H9 (cell line): ENCODE data around the gene NMS. TPM values are rescaled to one million over a fixed set of nuclear protein-coding genes. Genes with fewer than 3 reads are reported as not detected.

Experiments used
- DNase-seq: peaks from one replicate; pipeline ENCODE4 v3.0.0-alpha.2; 2017
- H2AFZ ChIP-seq: one replicate; pipeline ENCODE4 v1.6.1; 2013; ENCODE audit warnings: mild to moderate bottlenecking, low read length, control low read depth, moderate library complexity
- H2AK5ac ChIP-seq: 2 replicates; pipeline ENCODE4 v1.6.1; 2013; ENCODE audit warnings: low read length, control low read depth, mixed read lengths; ENCODE audit not compliant: insufficient read length
- H2BK120ac ChIP-seq: one replicate; pipeline ENCODE4 v1.6.1; 2013; ENCODE audit warnings: low read depth, mild to moderate bottlenecking, low read length, control low read depth, inconsistent platforms; ENCODE audit not compliant: poor library complexity, severe bottlenecking
- H2BK12ac ChIP-seq: 2 replicates; pipeline ENCODE4 v1.6.1; 2013; ENCODE audit warnings: low read length, control low read depth, mixed read lengths, low read depth; ENCODE audit not compliant: insufficient read length
- H2BK15ac ChIP-seq: 2 replicates; pipeline ENCODE4 v1.6.1; 2013; ENCODE audit warnings: low read depth, low read length, control low read depth
- H2BK20ac ChIP-seq: one replicate; pipeline ENCODE4 v1.6.1; 2013; ENCODE audit warnings: low read depth, mild to moderate bottlenecking, low read length, control low read depth, inconsistent platforms; ENCODE audit not compliant: poor library complexity, severe bottlenecking
- H2BK5ac ChIP-seq: 2 replicates; pipeline ENCODE4 v1.6.1; 2013; ENCODE audit warnings: low read length, control low read depth, mixed read lengths; ENCODE audit not compliant: insufficient read length
- H3K14ac ChIP-seq: 2 replicates; pipeline ENCODE4 v1.6.1; 2013; ENCODE audit warnings: low read length, control low read depth; ENCODE audit not compliant: insufficient read depth
- H3K18ac ChIP-seq: 2 replicates; pipeline ENCODE4 v1.6.1; 2013; ENCODE audit warnings: low read depth, mild to moderate bottlenecking, mixed read lengths, low read length, control low read depth; ENCODE audit not compliant: insufficient read length
- H3K23ac ChIP-seq: 2 replicates; pipeline ENCODE4 v1.6.1; 2013; ENCODE audit warnings: low read length, control low read depth, mixed read lengths, low read depth; ENCODE audit not compliant: insufficient read length
- H3K23me2 ChIP-seq: 2 replicates; pipeline ENCODE4 v1.6.1; 2013; ENCODE audit warnings: low read depth, mild to moderate bottlenecking, mixed read lengths, low read length, control low read depth; ENCODE audit not compliant: insufficient read length, poor library complexity, severe bottlenecking
- H3K27ac ChIP-seq: 2 replicates; pipeline ENCODE4 v1.5.1; 2013; ENCODE audit warnings: low read length, control low read depth, mixed read lengths, low read depth; ENCODE audit not compliant: insufficient read length
- H3K27me3 ChIP-seq: 2 replicates; pipeline ENCODE4 v1.6.1; 2013; ENCODE audit warnings: low read length, control low read depth, inconsistent platforms; ENCODE audit not compliant: insufficient read depth
- H3K4ac ChIP-seq: 2 replicates; pipeline ENCODE4 v1.6.1; 2013; ENCODE audit warnings: low read depth, mild to moderate bottlenecking, control low read depth, inconsistent platforms, low read length, moderate library complexity
- H3K4me1 ChIP-seq: 2 replicates; pipeline ENCODE4 v1.6.1; 2013; ENCODE audit warnings: low read length, control low read depth, inconsistent platforms; ENCODE audit not compliant: insufficient read depth
- H3K4me2 ChIP-seq: 2 replicates; pipeline ENCODE4 v1.6.1; 2013; ENCODE audit warnings: low read length, control low read depth, mixed read lengths; ENCODE audit not compliant: insufficient read length, insufficient read depth
- H3K56ac ChIP-seq: 2 replicates; pipeline ENCODE4 v1.6.1; 2013; ENCODE audit warnings: low read depth, mild to moderate bottlenecking, mixed read lengths, low read length, control low read depth; ENCODE audit not compliant: insufficient read length
- H3K79me1 ChIP-seq: 2 replicates; pipeline ENCODE4 v1.6.1; 2013; ENCODE audit warnings: low read depth, mild to moderate bottlenecking, moderate library complexity, low read length, control low read depth, inconsistent platforms; ENCODE audit not compliant: insufficient read depth, poor library complexity, severe bottlenecking
- H3K79me2 ChIP-seq: 2 replicates; pipeline ENCODE4 v1.6.1; 2013; ENCODE audit warnings: low read length, control low read depth, inconsistent platforms; ENCODE audit not compliant: insufficient read depth
- H3K9ac ChIP-seq: 2 replicates; pipeline ENCODE4 v1.6.1; 2013; ENCODE audit warnings: low read length, control low read depth, mixed read lengths; ENCODE audit not compliant: insufficient read length; ENCODE audit errors: extremely low read depth
- H3K9me3 ChIP-seq: one replicate; pipeline ENCODE4 v1.6.1; 2013; ENCODE audit warnings: low read depth, low read length, inconsistent platforms; ENCODE audit not compliant: control insufficient read depth
- H3T11ph ChIP-seq: one replicate; pipeline ENCODE4 v1.6.1; 2013; ENCODE audit warnings: mild to moderate bottlenecking, low read length, control low read depth, inconsistent platforms
- H4K20me1 ChIP-seq: one replicate; pipeline ENCODE4 v1.6.1; 2013; ENCODE audit not compliant: control insufficient read depth, insufficient read length, insufficient read depth
- H4K5ac ChIP-seq: 2 replicates; pipeline ENCODE4 v1.6.1; 2013; ENCODE audit warnings: low read depth, mild to moderate bottlenecking, mixed read lengths, low read length, control low read depth; ENCODE audit not compliant: insufficient read length
- H4K8ac ChIP-seq: replicated peaks from 2 replicates; pipeline ENCODE4 v1.6.1; 2013; ENCODE audit warnings: low read length, control low read depth, mixed read lengths, low read depth; ENCODE audit not compliant: insufficient read length
- H4K91ac ChIP-seq: 2 replicates; pipeline ENCODE4 v1.6.1; 2013; ENCODE audit warnings: low read depth, mild to moderate bottlenecking, moderate library complexity, mixed read lengths, low read length, control low read depth; ENCODE audit not compliant: insufficient read length
- H3K27ac Mint-ChIP-seq, 3 experiments: 2 replicates in 2 of 3; 3 replicates in 1 of 3; pipeline ENCODE4 v1.8.0; 2020 to 2021; ENCODE audit warnings: mixed read lengths in 3 of 3, mild to moderate bottlenecking in 1 of 3, moderate library complexity in 1 of 3
- H3K27me3 Mint-ChIP-seq: 2 replicates; pipeline ENCODE4 v1.8.0; 2021; ENCODE audit warnings: low read depth, mild to moderate bottlenecking, moderate library complexity, mixed read lengths
- H3K36me3 Mint-ChIP-seq, 3 experiments: 2 replicates in 2 of 3; 3 replicates in 1 of 3; pipeline ENCODE4 v1.8.0; 2020 to 2021; ENCODE audit warnings: low read depth in 3 of 3, mixed read lengths in 3 of 3; ENCODE audit not compliant: insufficient read depth in 1 of 3
- H3K4me1 Mint-ChIP-seq, 2 experiments: 2 replicates each; pipeline ENCODE4 v1.8.0; 2020; ENCODE audit warnings: mixed read lengths in 2 of 2
- H3K4me3 Mint-ChIP-seq, 2 experiments: 2 replicates in 1 of 2; 3 replicates in 1 of 2; pipeline ENCODE4 v1.8.0; 2020 to 2021; ENCODE audit warnings: mild to moderate bottlenecking in 2 of 2, mixed read lengths in 2 of 2, moderate library complexity in 1 of 2
- H3K9me3 Mint-ChIP-seq, 2 experiments: 2 replicates in 1 of 2; 3 replicates in 1 of 2; pipeline ENCODE4 v1.8.0; 2020; ENCODE audit warnings: mild to moderate bottlenecking in 2 of 2, mixed read lengths in 2 of 2, moderate library complexity in 1 of 2
- CTCF ChIP-seq: fragments of 200-600 bp; sonication (generic); conservative IDR thresholded peaks from 3 replicates; pipeline ENCODE4 v1.8.0; 2021; ENCODE audit warnings: antibody characterized with exemption, mild to moderate bottlenecking
- WGBS: extraction: QIAGEN DNeasy Blood & Tissue Kit; methylation state at CpG from one replicate; pipeline ENCODE4 v1.1.7; 2013; ENCODE audit warnings: missing lambda C conversion rate, low lambda C conversion rate, mixed read lengths; ENCODE audit not compliant: insufficient read length; ENCODE audit errors: extremely low coverage; 5-methylcytosine and 5-hydroxymethylcytosine counted together
- total RNA-seq: library from RNA; stranded (reverse); gene quantifications from 2 replicates; pipeline ENCODE4 v1.2.1, GENCODE V29; 2021

NMS gene
- total RNA-seq, 1 experiment from 2014 or later, result not detected

GRCh38 chr2:100426384-100426720 is 43.9 kb upstream of the NMS start:
- no peaks in the 10 kb centered on the region; the same call in 1 of the 2 replicates for H3K4me1 ChIP-seq
- H4K91ac ChIP-seq, result no peak overlapping the region
- H3K14ac ChIP-seq, result no peak overlapping the region
- H3K4ac ChIP-seq, result no peak overlapping the region
- no peak overlapping the region for H3K9ac ChIP-seq
- H3K79me2 ChIP-seq, result no peaks in the 10 kb centered on the region
- no peak overlapping the region for H3K23ac ChIP-seq
- Mint-ChIP-seq H3K27me3 (peaks cover 2% of the 10 kb centered on the region; the same call in 1 of the 2 replicates), H3K9me3 (peaks cover 4 to 13% of the 10 kb centered on the region in 2 experiments), H3K36me3 (peaks cover 0 to 5% (median 5%) of the 10 kb centered on the region in 3 experiments; a peak in 4 of 7 replicates), H3K4me1 (peaks cover 8 to 14% of the 10 kb centered on the region in 2 experiments), H3K4me3 (no peak overlapping the region), H3K27ac (no peak overlapping the region)
- H2AK5ac ChIP-seq, result no peak overlapping the region
- DNase-seq, result no peak
- H4K8ac ChIP-seq, result no peak overlapping the region
- H2BK120ac ChIP-seq, result no peak overlapping the region
- no peak for TF ChIP-seq CTCF
- H2BK12ac ChIP-seq, result no peak overlapping the region
- no peak overlapping the region for H3T11ph ChIP-seq
- H4K5ac ChIP-seq, result no peak overlapping the region
- H2AFZ ChIP-seq, result no peak overlapping the region
- H3K23me2 ChIP-seq, result no peaks in the 10 kb centered on the region
- no peak overlapping the region for H2BK5ac ChIP-seq
- no peak overlapping the region for H3K4me2 ChIP-seq
- no peak overlapping the region for H3K18ac ChIP-seq
- H2BK15ac ChIP-seq, result no peak overlapping the region
- no peaks in the 10 kb centered on the region for H3K79me1 ChIP-seq
- no peaks in the 10 kb centered on the region for H4K20me1 ChIP-seq
- no peaks in the 10 kb centered on the region for H3K9me3 ChIP-seq
- no peak overlapping the region for H2BK20ac ChIP-seq
- no peak overlapping the region for H3K27ac ChIP-seq
- H3K56ac ChIP-seq, result no peak overlapping the region
- no CpG with 5 or more reads among the region's 18 CpGs for WGBS
- no peaks in the 10 kb centered on the region for H3K27me3 ChIP-seq
